MCF 10A (cell line): ENCODE results near the gene RUNX3. TPM values are rescaled to one million over a fixed set of nuclear protein-coding genes. Genes with fewer than 3 reads are reported as not detected.

ENCODE experiments used
- BruUV-seq: library from RNA; stranded (reverse); fragments of 400-500 nt; replicated peaks from 2 replicates; lab custom pipeline; 2021; lab: Mats Ljungman, UMichigan
- CTCF ChIA-PET: fragments of 300-600 bp; sonication (Branson Sonifier 250); formaldehyde crosslinking; extraction: SDS; loops from one replicate; lab custom pipeline; 2021; ENCODE audit warnings: antibody characterized with exemption, inconsistent platforms; lab: Yijun Ruan, JAX
- POLR2A ChIA-PET: fragments of 300-600, 350-650 bp; sonication (Branson Sonifier 250); formaldehyde crosslinking; extraction: SDS; loops from one replicate; lab custom pipeline; 2020; ENCODE audit warnings: antibody characterized with exemption, inconsistent platforms; lab: Yijun Ruan, JAX
- DNase-seq: peaks from one replicate; pipeline ENCODE4 v3.0.0-alpha.2; 2018; ENCODE audit not compliant: unreplicated experiment
- H3K27ac Mint-ChIP-seq: one replicate; pipeline ENCODE4 v1.8.0; 2022; ENCODE audit warnings: mild to moderate bottlenecking, low read depth, mixed read lengths; ENCODE audit not compliant: unreplicated experiment
- H3K27me3 Mint-ChIP-seq: one replicate; pipeline ENCODE4 v1.8.0; 2022; ENCODE audit warnings: mixed read lengths; ENCODE audit not compliant: insufficient read depth, unreplicated experiment
- H3K36me3 Mint-ChIP-seq: one replicate; pipeline ENCODE4 v1.8.0; 2022; ENCODE audit warnings: mild to moderate bottlenecking, moderate library complexity, mixed read lengths; ENCODE audit not compliant: insufficient read depth, unreplicated experiment
- H3K4me1 Mint-ChIP-seq: one replicate; pipeline ENCODE4 v1.8.0; 2022; ENCODE audit warnings: mixed read lengths; ENCODE audit not compliant: insufficient read depth, unreplicated experiment
- H3K4me3 Mint-ChIP-seq: one replicate; pipeline ENCODE4 v1.8.0; 2022; ENCODE audit warnings: mild to moderate bottlenecking, moderate library complexity, mixed read lengths; ENCODE audit not compliant: unreplicated experiment
- H3K9me3 Mint-ChIP-seq: one replicate; pipeline ENCODE4 v1.8.0; 2022; ENCODE audit warnings: mixed read lengths; ENCODE audit not compliant: unreplicated experiment
- intact Hi-C: fragments of 100-400 bp; cut with micrococcal nuclease; formaldehyde crosslinking; loops from 2 replicates; pipeline ENCODE4 v1.14.1; 2022
- total RNA-seq: library from RNA; stranded (reverse); gene quantifications from 2 replicates; pipeline ENCODE4 v1.2.3, GENCODE V29; 2022
- TF ChIP-seq, protein P1 (sequence below): fragments of 200-600 bp; IDR thresholded peaks from one replicate; pipeline ENCODE4 v1.8.0; 2022; ENCODE audit warnings: antibody characterized with exemption, mild to moderate bottlenecking; ENCODE audit not compliant: unreplicated experiment

The RUNX3 gene
- total RNA-seq, 1 experiment from 2014 or later = not detected

DNA sequence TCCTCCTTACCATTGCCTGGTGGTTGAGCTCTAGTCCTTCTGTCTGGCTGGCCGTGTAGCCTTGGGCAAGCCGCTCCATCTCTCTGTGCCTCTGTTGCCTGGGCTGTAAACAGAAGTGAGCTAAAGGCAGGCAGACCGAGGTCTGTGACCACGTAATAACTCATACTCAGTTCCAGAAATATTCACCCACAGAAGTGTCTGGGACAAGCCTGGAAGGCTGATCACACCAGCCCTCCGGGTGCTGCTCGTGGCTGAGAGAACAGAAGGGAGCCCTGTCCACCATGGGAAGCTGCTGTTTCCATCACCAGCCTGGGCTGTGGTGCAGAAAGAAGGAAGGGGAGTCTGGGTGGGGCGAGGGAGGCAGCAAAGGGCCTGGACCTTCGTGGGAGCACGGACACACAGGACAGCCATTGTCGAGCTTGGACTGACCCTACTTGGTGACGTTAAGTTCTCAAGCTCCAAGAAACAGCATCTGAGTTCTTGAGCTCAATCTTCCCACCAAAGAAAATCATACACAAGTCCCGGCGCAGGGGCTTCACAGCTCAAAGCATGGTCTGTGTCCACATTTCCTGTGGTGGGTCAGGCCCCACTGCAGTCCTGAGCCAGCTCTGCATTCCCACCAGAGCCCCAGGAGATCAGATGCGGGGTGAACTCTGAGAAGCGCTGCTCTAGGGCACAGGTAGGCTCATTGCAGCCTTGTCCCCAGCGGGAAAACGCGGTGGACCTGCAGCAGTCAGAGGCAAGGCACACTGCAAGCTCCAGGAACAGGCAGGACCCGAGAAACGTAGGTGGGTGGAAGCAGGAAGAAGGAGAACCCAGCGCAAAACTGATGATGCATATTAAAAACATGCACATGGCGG lies 61.8 kb downstream of the RUNX3 start:
- ChIA-PET CTCF (interaction anchor here (0.6 to 1.6 kb wide), 5 partner anchors 21 to 336 kb away, joined by 3 to 9 read pairs (median 3); no protein-coding TSS in a partner anchor), POLR2A (interaction anchor here (1.1 kb wide), 1 partner anchor 20 kb away, joined by 4 read pairs; no protein-coding TSS in a partner anchor)
- Mint-ChIP-seq H3K4me1 (no peaks in the 10 kb centered on the region), H3K27ac (no peak overlapping the region), H3K9me3 (no peaks in the 10 kb centered on the region), H3K4me3 (no peak overlapping the region), H3K27me3 (no peaks in the 10 kb centered on the region), H3K36me3 (no peaks in the 10 kb centered on the region)
- intact Hi-C loops = no loop called here
- no TSS peak for BruUV-seq
- no peak for DNase-seq
- TF ChIP-seq, protein P1, sequence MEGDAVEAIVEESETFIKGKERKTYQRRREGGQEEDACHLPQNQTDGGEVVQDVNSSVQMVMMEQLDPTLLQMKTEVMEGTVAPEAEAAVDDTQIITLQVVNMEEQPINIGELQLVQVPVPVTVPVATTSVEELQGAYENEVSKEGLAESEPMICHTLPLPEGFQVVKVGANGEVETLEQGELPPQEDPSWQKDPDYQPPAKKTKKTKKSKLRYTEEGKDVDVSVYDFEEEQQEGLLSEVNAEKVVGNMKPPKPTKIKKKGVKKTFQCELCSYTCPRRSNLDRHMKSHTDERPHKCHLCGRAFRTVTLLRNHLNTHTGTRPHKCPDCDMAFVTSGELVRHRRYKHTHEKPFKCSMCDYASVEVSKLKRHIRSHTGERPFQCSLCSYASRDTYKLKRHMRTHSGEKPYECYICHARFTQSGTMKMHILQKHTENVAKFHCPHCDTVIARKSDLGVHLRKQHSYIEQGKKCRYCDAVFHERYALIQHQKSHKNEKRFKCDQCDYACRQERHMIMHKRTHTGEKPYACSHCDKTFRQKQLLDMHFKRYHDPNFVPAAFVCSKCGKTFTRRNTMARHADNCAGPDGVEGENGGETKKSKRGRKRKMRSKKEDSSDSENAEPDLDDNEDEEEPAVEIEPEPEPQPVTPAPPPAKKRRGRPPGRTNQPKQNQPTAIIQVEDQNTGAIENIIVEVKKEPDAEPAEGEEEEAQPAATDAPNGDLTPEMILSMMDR = no peak

DNA sequence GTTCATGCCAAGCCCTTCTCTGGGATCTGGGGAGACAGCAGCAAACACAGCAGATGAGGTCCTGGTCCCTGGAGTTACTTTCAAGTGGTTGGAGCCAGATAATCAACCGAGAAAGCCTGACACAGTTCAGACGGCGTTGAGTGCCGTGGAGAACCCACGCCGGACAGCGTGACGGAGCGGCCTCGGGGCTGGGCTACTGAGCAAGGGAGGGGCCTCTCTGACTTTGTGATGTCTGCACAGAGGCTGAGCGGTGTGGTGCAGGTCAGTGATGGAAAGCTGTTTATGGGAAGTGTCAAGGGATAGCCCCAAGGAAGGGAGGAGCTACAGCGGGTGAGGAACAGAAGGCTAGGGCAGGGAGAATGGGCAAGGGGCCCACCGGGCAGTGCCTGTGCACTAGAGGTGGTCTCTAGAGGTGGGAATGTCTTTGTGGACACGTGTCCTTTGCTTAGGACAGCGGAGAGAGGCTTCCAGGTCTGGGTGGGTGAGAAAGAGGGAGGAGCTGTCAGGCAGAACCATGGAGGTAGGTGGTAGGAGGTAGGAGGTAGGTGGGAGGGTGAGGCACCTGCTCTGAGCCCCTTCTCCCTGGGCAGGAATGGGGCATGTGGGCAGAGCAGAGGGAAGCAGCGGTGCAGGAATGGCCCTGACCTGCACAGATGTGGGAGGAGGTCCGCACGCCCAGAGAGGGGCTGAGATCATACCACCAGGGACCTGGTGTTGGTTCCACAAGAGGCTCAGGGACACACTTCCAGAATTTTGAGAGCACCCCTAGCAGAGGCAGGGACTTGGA lies 62.8 kb downstream of the RUNX3 start:
- no peaks in the 10 kb centered on the region for H3K4me1 Mint-ChIP-seq
- TF ChIP-seq, protein P1 = no peak
- no peak overlapping the region for H3K4me3 Mint-ChIP-seq
- H3K27me3 Mint-ChIP-seq = no peaks in the 10 kb centered on the region
- POLR2A ChIA-PET = interaction anchor here (0.5 to 1.1 kb wide), 2 partner anchors 20 to 637 kb away, joined by 3 to 4 read pairs; no protein-coding TSS in a partner anchor
- no peak overlapping the region for H3K27ac Mint-ChIP-seq
- BruUV-seq = no TSS peak
- intact Hi-C loops = no loop called here
- no peaks in the 10 kb centered on the region for H3K9me3 Mint-ChIP-seq
- no peaks in the 10 kb centered on the region for H3K36me3 Mint-ChIP-seq
- CTCF ChIA-PET = interaction anchor here (0.6 to 1.6 kb wide), 4 partner anchors 20 to 337 kb away, joined by 3 to 9 read pairs (median 3); no protein-coding TSS in a partner anchor
- DNase-seq = no peak

DNA sequence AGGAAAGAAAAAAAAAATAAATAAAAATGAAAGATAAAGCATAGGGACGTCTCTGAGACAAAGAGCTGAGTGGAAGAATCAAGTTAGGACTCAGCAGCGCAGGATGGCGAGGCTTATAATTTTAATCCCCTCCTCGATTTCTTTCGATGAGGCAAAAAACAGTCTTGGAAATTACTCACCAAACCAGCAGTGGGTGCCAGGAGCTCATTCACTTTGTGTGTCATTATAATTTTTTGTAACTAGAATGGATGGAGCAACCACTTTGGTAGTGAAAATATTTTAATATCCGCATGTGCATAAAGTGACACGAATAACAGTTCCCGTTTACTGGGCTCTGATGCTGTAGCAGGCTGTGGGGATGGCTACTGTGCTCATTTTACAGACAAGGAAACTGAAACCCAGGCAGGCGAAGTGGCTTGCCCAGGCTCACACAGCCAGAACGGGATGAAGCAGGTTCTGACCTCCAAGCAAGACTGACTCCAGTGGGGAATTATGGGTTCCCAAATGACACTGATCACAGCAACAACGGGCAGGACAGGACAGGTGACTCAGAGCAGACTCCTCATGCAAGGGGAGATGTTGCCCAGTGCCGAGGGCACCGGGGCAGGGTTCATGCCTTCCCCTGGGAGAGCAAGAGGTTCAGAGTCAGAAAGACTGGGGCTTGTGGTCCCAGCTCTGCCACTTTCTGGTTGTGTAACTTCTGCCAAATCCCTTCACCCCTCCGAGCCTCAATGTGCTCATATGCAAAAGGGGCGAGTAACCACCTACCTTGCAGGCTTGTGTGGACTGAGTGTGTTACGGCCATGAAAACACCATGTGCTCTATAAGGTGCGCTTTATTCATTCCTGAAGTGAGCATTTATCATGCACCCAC lies 63.6 kb downstream of the RUNX3 start:
- BruUV-seq = no TSS peak
- Mint-ChIP-seq H3K4me1 (no peaks in the 10 kb centered on the region), H3K27ac (no peak overlapping the region), H3K9me3 (no peaks in the 10 kb centered on the region), H3K27me3 (no peaks in the 10 kb centered on the region), H3K4me3 (no peak overlapping the region), H3K36me3 (no peaks in the 10 kb centered on the region)
- ChIA-PET CTCF (no interaction called here), POLR2A (no interaction called here)
- TF ChIP-seq, protein P1 = no peak
- intact Hi-C loops = no loop called here
- DNase-seq = peak; percentile 33
